Left renal cortex interstitium (tissue), 4 donors: ENCODE data around the gene KLF11. TPM values are rescaled to one million over a fixed set of nuclear protein-coding genes. Genes with fewer than 3 reads are reported as not detected.
"Not testable (repeated sequence)": the region's sequence is repeated elsewhere in the genome, so short reads cannot be mapped to it uniquely, and the experiment has no call there.

ENCODE experiments used
- DNase-seq, 4 donors: peaks; one replicate each; pipeline ENCODE4 v3.0.0-alpha.2; 2013; ENCODE audit warnings: low read depth in 4 of 4, low spot score in 2 of 4, missing footprints in 1 of 4
- polyA plus RNA-seq, 4 donors: library from polyadenylated mRNA; unstranded; fragments of 120-200 nt; gene quantifications; one replicate each; pipeline ENCODE4 v1.2.1, GENCODE V29; 2013; ENCODE audit not compliant: insufficient read length in 4 of 4

Gene KLF11
- polyA plus RNA-seq, 4 donors = 21.7 to 25.7 (median 23.3) TPM

- no peak for DNase-seq
These were observed 20.9 kb upstream of the KLF11 start for GRCh38 chr2:10022445-10022844.

GRCh38 chr2:10022966-10023662, 20.2 kb upstream of the KLF11 start:
- no peak for DNase-seq

- DNase-seq = no peak
These were observed 16.3 kb upstream of the KLF11 start for GRCh38 chr2:10026940-10027569.

GRCh38 chr2:10027660-10028330, 15.6 kb upstream of the KLF11 start:
- no peak for DNase-seq

GRCh38 chr2:10028407-10028987, 14.9 kb upstream of the KLF11 start:
- DNase-seq = no peak

- DNase-seq = no peak
These were observed 14.1 kb upstream of the KLF11 start for GRCh38 chr2:10028988-10029874.

- no peak for DNase-seq
These were observed 13.5 kb upstream of the KLF11 start for GRCh38 chr2:10029875-10030223.

GRCh38 chr2:10030311-10030736, 13.0 kb upstream of the KLF11 start:
- no peak for DNase-seq

- DNase-seq = not testable (repeated sequence)
These were observed 12.6 kb upstream of the KLF11 start for GRCh38 chr2:10030798-10031197.

- DNase-seq = no peak
These were observed 11.2 kb upstream of the KLF11 start for GRCh38 chr2:10031886-10032745.

GRCh38 chr2:10032746-10033105, 10.6 kb upstream of the KLF11 start:
- DNase-seq = no peak

GRCh38 chr2:10033251-10034006, 9.9 kb upstream of the KLF11 start:
- DNase-seq = no peak

GRCh38 chr2:10034333-10035052, 8.9 kb upstream of the KLF11 start:
- no peak for DNase-seq

GRCh38 chr2:10035053-10035422, 8.3 kb upstream of the KLF11 start:
- no peak for DNase-seq

GRCh38 chr2:10035633-10036032, 7.7 kb upstream of the KLF11 start:
- no peak for DNase-seq

GRCh38 chr2:10036095-10036884, 7.1 kb upstream of the KLF11 start:
- DNase-seq = no peak

GRCh38 chr2:10038123-10038522, 5.2 kb upstream of the KLF11 start:
- DNase-seq = no peak

GRCh38 chr2:10038716-10039115, 4.6 kb upstream of the KLF11 start:
- DNase-seq = no peak
